Midbrain (tissue), 1 donor: Measurements from ENCODE around the gene WWOX.
"Not testable (repeated sequence)": the region's sequence is repeated elsewhere in the genome, so short reads cannot be mapped to it uniquely, and the experiment has no call there.

Experiments
- DNase-seq: peaks from one replicate; lab custom pipeline; 2025; lab: John Stamatoyannopoulos, UW

The WWOX gene

DNA sequence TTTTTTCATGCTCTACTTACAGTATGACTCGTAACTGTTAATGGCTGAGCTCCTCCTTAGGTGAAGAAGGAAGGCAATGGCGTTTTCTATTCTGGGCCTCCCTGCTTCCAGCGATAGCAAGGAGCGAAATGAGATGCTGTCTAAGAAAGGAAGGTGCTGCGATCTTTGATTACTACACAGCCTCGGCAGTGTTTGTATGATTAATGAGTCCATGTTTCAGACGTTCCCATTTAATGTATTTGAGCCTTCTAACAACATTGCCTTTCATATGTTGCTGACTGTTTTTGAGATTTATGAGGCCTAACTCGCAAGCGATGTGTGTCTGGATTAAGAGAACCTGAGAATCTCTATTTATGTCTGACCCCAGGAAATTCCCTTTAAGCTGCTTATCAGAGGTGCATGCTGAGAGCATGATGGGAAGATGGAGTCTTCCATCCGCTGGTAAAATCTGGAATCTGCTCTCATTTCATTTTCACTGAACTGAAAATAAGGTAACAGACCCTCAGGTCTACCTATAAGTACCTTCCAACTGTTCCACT lies 403.4 kb downstream of the WWOX start:
- no peak for DNase-seq

DNA sequence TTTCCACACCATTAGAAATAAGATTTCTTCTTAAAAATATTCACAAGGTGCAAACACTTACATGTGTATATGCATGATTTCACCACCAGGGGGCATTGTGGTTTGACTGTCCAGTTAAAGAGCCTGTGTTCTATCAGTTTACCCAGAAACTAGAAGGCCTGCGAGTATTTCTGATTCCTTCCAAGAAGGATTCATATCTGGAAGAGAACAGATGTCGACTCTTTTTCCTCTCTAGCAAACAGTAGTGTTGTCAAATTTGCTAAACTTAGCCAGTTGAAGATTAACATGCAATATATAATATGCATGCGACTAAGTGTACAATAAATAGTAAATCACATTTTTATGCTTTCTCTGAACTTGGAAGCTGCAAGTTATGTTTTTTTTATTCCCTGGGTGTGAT lies 404.1 kb downstream of the WWOX start:
- DNase-seq, result peak; percentile 75

DNA sequence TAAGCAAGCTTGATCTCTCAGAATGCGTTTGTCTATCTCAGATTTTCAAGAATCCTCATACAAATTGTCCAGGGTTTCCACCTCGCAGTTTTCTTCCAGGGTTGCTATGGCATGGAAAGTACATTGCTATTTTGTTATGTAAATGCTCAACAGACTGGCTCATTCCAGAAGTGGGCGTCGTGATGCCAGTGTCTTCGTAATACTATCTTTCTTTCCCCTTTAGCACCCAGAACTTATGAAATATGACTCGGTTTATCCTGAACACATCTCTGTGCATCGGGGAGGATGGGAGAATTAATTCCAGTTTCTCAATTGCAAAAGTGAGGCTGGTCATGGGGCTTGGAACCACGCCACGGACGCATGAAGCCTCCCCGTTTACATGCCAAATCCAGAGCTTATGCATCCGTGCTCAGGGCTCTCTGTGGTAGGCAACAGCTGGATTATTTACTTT lies 405.0 kb downstream of the WWOX start:
- DNase-seq, result no peak

DNA sequence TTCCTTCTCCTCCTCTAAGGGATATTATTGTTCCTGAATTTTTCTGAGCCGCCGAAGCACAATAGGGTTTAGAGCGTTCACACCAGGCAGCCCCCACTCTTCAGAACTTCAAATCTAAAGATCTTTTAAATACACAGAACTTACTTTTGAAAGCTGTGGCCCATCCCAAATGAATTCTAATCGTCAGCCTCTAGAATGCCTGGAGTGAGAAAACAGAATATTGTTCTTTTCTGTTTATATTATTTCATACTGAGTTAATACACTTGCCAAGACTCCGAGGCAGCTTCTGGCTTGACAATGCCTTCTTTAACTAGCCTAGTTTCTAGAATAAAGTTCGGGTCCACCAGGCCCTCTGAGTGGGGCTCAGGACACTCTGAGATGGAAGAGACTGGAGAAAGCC lies 405.6 kb downstream of the WWOX start:
- DNase-seq, result no peak

DNA sequence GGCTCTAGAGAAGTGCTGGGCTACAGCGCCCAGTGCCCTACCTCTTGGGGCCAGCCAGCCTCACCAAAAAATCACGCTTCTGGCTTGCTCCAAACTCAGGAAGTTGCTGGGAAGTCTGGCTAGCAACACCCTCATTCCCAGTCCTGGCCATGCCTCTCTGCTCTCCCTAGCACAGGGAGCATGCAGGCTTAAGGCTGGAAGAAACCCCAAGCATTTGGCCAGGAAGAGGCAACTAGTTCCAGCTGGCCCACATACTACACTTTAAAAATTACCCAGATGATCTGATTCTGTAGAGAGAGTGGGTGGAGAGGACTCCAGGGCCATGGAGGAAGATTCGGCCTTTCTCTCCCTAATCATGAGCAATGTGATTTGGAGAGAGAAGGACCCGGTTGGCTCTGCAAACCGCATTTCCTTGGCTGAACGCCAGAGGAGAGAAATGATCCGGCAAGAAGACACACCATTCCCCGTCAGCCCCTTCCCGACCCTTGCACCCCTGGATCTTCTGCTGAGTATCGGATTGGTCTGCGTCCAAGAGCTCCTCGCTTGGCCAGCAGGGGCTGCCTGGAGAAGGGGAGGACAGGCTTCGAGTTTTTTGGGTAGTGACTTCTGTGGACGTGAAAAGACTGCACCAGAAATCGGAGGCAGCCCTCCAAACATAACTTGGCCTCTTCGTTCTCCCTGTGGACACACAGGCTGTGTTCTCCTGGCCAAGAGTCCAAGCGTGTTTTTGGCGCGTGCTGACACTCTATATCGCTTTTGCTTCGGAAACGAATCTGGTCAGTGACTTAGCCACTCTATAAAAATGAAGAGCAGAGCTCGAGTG lies 406.3 kb downstream of the WWOX start:
- peak; percentile 35 for DNase-seq

DNA sequence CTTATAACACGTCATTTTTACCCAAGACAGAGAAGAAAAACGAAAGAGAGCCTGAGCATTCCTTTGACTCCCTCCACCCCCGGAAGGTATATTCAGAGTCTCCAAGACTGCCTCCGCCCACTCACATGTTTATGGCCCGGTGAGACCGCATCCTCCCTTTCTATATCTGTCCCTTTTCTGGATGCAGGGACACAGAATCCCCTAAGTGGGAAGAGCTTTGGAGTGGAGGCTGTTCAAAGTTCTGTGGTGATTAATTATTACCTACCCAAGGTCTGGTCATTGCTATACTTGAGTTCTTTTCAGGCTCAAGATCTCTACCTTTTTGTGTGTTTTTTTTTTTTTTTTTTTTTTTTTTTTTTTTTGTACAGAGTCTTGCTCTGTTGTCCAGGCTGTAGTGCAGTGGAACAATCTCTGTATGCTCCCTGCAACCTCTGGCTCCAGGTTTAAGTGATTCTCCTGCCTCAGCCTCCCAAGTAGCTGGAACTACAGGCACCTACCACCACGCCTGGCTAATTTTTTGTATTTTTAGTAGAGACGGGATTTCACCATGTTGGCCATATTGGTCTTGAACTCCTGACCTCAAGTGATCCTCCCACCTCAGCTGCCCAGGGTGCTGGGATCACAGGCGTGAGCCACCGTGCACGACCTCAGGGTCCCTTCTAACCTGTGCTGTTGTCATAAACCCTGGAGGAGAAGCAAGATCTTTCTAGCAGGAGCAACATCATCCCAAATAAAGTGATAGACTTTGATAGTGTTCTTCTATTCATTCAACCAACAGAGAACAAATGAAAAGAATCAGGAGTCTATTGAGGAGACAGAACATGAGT lies 407.1 kb downstream of the WWOX start:
- DNase-seq, result no peak

DNA sequence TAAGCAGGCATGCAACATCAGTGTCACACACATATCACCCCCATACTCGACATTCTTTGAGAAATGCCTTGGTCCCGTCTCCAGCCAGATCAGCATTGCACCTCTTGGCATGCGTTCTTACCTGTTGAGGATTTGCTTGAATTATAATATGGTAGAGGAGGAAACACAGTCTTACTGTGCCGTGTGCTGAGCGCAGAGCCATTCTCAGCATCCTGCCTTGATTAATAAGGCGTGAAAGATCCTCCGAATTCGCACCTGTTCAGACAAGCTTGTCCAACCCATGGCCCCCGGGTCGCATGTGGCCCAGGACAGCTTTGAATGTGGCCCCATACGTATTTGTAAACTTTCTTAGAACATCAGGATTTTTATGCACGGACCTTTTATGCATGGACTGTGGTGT lies 408.1 kb downstream of the WWOX start:
- DNase-seq, result no peak

DNA sequence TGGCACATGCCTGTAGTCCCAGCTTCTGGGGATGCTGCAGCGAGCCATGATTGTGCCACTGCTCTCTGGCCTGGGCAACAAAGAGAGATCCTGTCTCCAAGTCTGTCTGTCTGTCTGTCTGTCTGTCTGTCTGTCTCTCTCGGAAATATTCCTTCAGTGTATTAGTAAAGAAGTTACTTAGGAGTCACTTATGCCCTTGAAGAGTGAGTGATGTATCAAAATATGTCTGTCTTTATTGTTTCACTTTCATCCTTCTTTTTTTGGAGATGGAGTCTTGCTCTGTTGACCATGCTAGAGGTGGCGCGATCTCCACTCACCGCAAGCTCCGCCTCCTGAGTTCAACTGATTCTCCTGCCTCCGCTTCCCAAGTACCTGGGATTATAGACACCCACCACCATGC lies 410.5 kb downstream of the WWOX start:
- DNase-seq, result no peak

DNA sequence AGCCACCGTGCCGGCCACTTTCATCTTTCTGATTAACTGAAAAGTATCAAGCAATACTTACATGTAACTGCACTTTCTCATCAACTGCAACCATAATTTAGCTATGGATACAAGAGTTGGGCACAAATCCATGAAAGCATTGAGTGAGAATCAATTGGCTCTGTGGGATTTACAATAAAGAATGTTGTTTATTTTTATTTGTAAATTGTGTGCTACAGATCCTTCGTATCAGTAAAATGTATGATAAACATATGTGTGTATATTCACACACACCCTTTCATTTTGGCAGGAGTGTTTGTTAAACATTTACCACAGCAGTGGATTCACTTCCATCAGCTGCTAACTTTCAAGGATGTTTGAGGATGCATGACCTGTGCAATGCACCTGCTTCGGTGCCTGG lies 411.0 kb downstream of the WWOX start:
- no peak for DNase-seq

DNA sequence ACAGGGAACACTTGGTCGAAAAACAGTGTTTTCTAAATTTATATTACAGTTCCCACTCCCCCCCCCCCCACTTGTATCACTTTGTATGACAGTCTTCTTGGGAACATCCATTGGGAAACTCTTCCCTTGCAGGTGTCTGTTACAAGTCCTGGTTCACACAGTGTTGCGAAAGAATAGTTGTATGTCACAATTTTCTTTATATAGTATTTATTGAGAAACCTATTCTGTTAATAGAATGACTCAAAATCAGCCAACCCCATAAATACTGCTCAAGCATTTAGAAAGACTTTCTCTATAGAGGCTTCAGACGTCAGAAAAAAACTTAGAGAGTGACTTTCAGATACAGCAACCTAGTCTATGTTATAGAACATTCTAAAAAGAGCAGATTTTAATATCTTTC lies 414.4 kb downstream of the WWOX start:
- DNase-seq, result no peak

DNA sequence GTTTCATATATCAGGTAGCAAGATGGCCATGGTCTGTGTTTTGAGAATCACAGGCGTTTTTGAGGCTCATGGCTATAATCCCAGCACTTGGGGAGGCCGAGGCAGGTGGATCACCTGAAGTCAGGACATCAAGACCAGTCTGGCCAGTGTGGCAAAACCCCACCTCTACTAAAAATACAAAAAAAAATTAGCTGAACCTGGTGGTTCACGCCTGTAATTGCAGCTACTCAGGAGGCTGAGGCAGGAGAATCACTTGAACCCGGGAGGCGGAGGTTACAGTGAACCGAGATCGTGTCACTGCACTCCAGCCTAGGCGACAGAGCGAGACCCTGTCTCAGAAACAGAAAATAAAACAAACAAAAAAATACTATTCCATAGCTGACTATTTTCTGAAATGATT lies 415.4 kb downstream of the WWOX start:
- not testable (repeated sequence) for DNase-seq

DNA sequence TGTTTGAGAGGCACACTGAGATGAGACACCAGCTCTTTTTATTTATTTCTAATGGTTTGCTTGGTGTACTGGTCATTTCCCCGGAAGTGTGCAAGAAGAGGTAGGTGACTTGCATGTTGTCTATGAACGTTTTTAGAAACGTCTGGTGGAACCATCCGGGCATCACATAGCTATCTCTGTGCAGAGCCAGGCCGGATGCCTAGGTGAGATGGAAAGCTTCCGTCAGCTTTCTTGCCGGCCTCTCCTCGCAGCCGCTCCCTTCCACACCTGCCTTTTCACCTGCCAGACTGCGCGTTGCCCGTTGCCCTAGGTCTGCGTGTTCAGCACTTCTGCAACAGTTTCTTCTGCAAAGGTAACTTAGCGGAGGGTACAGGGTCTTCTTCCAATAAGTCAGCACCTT lies 416.0 kb downstream of the WWOX start:
- no peak for DNase-seq

DNA sequence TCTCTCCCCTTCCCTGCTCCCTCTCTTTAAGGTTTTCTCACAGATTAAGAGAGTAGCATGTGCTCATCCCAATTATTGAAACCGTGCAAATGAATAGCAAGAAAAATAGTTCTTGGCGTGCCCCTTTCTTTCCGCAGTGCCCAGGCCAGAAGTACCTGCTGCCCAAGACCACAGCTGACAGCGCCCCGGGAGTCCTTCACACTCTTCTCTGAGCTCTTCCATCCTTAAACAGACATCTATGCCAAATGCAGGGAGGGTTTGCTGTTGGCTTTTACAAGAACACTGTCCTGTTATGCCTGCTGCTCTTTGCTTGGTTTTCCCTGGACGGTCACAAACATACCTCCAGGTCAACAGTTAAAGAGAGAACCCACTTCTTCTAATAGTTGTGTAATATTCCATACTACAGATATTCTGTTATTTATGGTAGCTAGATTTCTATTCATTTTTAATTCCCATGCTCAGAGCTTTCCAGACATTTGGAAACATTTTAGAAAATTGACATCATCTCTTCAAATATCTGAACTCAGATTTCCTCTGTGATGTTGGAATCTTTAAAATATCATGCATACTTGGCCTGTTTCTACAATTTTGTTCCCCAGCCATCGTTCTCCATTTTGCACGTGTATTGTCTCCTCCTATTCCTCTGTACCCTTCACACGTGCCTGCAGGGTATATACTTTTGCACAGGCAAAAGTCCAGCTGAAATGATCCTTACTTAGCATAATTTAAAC lies 416.7 kb downstream of the WWOX start:
- no peak for DNase-seq

DNA sequence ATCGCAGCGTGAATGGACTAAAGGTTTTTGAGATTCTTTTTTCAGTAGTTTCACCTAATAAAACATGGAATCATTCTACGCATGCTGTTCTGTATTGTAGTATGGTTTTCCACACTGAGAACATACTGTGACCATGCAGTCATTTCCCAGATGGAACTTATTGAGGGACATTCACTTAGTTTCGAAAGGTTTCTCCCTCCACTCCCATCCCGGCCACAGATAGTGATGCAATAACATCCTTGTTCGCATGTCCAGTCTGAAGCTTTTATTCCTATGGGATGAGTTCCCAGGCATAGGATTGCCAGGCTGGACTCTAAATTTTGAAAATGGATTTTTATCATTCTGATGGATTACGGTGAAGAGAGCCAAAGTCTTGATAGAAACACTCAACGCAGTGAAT lies 420.4 kb downstream of the WWOX start:
- no peak for DNase-seq

DNA sequence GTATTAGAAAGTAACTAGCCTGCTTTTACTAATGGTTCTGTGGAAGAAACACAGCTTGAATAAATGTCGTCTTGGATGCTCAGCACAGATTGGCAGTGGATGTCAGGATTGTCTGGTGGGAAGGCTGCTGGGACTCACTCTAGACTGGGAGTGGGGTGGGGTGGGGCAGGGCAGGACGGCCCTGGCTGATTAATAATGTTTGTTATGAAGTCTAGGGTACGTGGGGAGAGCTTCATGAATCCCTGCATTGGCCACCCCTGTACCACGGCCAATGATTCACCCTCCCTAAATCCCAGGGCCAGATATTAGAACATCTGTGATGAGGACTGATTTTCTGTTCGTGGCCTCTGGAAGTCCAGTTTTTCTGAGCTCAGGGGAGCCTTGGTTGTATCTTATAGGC lies 421.0 kb downstream of the WWOX start:
- no peak for DNase-seq

DNA sequence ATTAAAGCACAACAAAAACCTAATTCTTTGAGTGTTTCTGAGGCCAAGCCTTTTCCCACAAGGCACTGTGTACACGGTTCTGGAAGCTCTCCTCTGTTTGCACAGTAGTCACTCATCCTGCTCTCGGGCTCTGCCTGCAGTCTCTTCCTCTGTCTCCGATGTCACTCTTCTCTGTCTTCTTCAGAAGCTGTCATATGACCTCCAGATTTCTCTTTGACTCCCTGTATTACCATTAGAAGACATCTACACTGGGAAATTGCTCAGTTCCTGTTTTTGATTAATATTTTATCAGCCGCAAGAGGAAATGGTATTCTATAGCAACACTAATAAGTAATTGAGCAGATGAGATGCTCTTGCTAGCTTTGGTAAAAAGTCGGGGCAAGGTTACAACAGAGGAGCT lies 422.9 kb downstream of the WWOX start:
- DNase-seq, result no peak

DNA sequence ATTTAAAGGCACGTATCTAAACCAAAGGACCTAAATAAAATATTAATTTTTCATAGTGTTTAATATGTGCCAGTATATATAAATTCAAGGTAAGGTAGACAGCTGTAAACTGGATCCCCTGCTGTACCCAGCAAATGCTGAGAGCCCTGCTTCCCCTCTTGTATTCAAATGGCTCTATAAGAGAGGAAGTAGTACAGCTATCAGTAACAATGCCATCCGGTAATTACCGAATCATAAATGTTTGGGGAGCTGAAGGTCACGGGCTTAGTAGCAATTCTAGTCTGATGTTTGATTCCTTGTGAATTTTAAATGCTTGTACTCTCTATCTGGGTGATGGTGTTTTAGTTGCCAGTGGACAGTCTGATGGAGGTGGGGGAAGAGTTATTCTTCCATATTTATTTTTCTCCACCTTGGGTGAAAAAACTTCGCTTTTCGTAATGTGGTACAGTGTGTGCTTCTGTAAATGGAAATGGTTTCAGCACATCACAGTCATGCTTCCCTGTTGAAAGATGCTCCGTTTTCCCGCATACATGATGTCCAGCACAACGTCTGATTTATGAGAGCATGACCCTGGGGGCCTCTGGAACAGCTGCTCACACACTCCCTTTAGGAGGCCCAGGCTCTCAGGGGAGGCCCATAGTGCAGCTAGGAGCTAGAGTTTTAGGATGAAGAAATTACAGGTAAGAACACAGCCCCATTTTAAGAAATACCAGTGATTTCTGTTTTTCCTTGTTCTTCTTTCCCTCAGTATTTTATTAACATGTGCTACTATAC lies 423.9 kb downstream of the WWOX start:
- no peak for DNase-seq

DNA sequence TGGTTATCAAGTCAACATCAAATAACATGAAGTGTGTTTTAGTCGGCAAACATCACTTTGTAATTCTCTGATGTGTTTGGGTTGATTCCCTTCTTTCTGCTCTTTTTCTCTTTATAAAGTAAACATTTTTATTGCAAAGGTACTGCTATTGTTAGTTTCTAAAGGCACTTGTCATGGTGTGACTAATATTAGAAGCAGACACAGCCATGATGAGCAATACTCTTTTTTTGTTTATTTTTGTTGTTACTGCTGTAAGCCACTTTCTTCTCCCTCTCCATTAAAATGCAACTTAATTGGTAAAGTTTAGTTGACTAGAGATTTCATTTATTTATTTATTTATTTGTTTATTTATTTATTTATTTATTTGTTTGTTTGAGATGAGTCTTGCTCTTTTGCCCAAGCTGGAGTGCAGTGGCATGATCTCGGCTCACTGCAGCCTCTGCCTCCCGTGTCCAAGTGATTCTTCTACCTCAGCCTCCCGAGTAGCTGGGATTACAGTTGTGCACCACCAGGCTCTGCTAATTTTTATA lies 424.7 kb downstream of the WWOX start:
- DNase-seq, result no peak

DNA sequence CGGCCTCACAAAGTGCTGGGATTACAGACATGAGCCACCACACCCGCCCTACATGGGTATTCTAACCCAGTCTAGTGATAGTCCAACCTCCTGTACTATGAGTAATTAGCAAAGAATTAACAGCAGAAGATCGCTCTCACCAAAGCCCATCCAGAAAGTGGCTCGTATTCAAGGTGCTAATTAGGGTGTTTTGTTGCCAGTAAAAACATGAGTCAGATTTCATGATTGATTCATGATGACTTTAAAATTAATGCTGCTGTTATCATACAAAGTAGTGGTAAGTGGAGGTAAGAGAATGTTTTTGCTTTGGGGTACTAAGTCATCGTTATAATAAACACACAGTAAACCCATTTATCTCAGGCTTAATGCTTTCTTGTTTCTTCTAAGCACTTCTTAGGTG lies 428.8 kb downstream of the WWOX start:
- no peak for DNase-seq

DNA sequence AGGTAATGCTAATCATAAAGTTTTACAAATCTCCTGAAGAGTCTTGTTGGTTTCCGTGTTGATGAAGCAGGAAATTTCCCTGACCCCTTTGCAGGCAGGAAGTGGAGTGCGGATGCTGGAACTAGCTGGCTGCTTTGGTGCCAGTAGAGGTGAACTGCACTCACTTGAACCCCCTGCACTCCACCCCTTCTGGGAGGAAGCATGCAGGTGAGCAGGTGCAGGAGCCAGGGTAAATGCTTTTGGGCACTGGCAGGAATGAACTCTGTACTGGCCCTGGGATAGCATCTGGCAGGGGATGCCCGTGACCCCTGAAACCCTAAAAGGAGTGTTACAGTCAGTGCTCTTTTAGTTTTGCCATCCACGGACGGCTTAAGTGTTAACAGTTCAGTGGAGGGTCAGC lies 430.4 kb downstream of the WWOX start:
- DNase-seq, result no peak

DNA sequence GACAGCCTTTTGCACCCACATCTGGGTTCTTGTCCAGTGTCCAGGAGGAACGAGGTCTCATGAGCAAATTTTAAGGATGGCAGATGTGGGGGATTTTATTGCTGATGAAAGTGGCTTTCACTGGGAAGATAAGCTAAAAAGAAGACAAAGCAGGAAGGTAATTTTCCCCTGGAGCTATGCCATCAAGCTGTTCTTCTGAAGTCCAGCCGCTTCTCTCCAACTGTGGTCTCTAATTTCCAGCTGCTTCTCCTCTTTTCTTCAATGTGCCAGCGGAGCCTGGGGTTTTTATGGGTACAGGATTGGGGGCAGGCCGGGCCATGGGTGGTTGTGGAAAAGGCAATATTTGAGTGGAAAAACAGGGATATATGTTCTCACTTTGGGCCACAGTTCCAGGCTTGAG lies 430.8 kb downstream of the WWOX start:
- no peak for DNase-seq
